ENCODE measurements around the gene SUOX. TPM values are rescaled to one million over a fixed set of nuclear protein-coding genes. Genes with fewer than 3 reads are reported as not detected.
"Not testable (repeated sequence)": the region's sequence is repeated elsewhere in the genome, so short reads cannot be mapped to it uniquely, and the experiment has no call there.

SUOX gene
- 56.1 TPM for total RNA-seq

DNA sequence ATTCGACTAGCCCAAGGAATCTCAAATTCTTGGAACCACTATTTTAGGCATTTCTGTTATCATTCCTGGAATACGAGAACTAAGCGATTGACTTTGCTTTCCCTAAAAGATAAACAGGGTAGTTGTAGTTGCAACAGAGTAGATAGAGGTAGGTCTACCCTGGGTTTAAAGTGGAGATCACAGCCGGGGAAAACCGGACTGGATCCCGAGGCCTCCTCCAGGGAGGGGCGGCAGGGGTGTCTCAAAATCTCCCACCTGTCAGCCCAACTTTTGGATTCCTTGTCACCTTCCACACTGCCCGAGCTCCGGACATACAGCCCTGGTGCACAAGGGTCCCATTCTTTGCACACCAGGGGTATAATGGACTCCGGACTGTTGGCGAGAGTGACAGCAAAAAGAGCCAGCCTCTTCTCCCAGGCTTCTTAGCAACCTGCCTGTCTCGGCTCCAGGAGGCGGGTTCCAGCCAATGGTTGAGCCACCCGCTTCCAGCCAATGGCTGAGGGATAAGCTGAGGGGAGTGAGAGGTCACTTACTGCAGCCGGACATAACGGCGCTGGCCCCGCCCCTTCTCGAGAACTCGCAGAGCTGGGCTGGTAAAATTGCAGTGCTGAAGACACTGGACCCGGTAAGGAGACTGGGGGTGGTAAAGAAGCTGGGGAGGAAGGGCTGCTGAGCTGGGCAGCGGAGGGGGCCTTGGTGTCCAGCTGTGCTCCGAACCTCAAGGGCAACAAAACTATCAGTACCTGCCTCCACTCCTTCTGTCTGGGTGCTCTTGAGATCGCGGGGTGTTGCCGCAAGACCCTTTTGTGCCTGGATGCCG lies at the start of gene SUOX:
Gene SUOX (plus strand): TSS at position 562 of the 820 bp plus-strand sequence. CDS start 4,946 bp downstream, outside the sequence.
- peak; percentile 98 for DNase-seq (ENCODE audit: low spot score)
- ATAC-seq = peak; percentile 92

DNA sequence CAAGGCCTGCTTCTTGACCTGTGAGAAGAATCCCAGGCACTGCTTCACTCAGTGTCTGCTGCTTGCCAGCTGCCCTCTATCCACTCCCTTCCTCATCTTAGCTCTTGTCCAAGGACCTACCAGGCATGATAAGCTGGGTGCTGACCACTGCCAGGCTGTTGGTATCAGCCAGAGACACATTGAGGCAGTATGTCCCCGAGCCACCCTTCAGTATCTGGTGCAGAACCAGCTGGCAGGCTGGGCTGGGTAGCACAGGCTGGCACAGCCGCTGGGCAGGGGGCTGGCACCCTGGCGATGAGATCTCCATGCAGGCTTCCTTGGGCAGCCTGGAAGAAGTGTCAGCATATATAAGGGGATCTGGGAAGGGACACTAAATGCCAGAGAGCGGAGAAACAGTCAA lies 41.7 kb upstream of the SUOX start:
- no peak for ATAC-seq

GRCh38 chr12:55955800-55956508 lies 41.1 kb upstream of the SUOX start:
- no peak for DNase-seq (ENCODE audit: low spot score)
- ATAC-seq = no peak

More for the DNA sequence above, 41.7 kb upstream of the SUOX start:
- DNase-seq (ENCODE audit: low spot score) = no peak

DNA sequence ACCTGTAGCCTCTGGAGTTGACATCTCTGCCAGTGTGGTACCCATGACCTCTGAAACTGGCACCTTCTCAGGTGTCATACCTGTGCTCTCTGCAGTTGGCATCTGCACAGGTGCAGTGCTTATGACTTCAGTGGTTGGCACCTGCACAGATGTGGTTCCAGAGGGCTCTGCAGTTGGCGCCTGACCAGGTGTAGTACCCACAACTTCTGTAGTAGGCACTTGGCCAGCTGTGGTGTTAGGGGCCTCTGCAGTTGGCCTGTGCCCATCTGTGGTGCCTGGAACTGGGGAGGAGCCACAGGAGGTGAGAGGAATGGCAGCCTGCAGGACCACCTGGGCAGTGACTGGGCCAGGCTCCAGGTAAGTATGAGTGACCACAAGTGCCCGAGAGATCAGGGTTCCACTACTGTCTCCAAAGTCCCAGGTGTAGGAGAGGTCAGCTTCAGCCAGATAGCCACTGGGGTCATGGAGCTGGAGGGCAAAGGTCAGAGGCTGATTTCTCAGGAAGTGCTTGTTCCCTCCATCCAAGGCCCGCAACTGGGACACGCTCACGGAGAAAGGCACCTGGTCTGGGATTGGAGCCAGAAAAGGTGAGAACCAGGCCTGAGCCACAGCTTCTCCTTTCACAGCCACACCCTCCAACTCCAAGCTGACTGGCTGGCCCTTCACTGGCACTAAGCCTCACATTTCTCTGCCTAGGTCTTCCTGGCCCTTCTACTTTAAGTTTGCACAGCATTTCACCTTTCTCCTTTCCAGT lies 39.8 kb upstream of the SUOX start:
- DNase-seq (ENCODE audit: low spot score) (no peak), ATAC-seq (peak; percentile 31)

GRCh38 chr12:55963760-55964159 lies 33.3 kb upstream of the SUOX start:
- ATAC-seq (no peak), DNase-seq (ENCODE audit: low spot score) (no peak)

- no peak for ATAC-seq
- no peak for DNase-seq (ENCODE audit: low spot score)
These were observed 31.8 kb upstream of the SUOX start for GRCh38 chr12:55965240-55965639.

DNA sequence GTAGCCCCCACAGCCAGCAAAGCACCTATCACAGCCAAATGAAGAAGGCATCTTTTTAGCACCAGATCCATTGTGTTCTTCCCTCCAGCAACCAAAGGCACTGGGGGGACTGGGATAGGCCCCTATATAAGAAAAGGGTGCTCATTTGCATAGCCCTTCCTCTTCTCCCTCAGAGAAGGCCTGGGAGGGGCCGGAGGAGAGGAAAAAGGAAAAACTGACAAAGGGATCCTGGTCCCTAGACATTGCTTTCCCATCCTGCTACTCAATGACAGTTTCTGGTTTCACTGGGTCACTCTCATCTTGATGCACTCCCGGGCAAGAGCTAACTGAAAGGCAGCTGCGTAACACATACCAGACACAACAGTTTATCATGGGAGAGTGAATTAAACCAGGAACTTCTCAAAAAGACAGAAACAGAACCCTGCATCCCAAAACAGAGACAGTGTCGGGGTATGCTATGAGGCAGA lies 31.1 kb upstream of the SUOX start, which contains the start of gene PMEL:
Gene PMEL (minus strand): TSS at position 102 of the 467 bp plus-strand sequence. CDS start 31 bp downstream, at position 71.
- ATAC-seq (peak; percentile 36), DNase-seq (ENCODE audit: low spot score) (no peak)

DNA sequence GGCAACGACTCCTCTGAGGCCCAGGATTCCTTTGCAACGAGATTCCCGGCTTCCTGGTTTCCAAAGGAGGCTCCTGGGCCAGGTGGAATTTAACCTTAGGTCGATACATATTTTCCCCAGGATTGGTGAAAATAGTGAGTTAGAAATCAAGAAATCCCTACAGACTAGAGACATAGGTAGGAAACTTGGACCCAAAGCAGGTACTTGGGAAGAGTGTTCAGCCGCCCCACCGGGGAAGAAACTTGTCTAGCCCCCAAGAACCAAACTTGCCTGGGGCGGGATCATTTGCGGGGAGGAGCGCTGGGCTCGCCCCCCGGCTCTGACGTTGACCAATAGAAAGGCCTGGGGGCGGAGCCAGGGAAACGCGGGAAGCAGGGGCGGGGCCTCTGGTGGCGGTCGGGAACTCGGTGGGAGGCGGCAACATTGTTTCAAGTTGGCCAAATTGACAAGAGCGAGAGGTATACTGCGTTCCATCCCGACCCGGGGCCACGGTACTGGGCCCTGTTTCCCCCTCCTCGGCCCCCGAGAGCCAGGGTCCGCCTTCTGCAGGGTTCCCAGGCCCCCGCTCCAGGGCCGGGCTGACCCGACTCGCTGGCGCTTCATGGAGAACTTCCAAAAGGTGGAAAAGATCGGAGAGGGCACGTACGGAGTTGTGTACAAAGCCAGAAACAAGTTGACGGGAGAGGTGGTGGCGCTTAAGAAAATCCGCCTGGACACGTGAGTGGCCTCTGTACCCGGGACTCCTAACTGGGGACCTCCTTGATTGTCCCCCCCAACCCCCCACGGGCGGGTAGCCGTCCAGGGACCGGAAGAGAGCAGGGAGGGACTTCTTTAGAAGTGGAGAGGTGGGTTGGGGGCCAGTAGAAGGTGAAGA lies 30.4 kb upstream of the SUOX start, which contains the start of gene CDK2:
Gene CDK2 (plus strand): TSS at position 423 of the 874 bp plus-strand sequence. CDS start 179 bp downstream, at position 602.
- peak; percentile 95 for DNase-seq (ENCODE audit: low spot score)
- ATAC-seq = peak; percentile 98

- DNase-seq (ENCODE audit: low spot score) = no peak
- ATAC-seq = no peak
These were observed 27.7 kb upstream of the SUOX start for GRCh38 chr12:55969356-55969755.

GRCh38 chr12:55970775-55971174 lies 26.3 kb upstream of the SUOX start:
- DNase-seq (ENCODE audit: low spot score) (no peak), ATAC-seq (no peak)

DNA sequence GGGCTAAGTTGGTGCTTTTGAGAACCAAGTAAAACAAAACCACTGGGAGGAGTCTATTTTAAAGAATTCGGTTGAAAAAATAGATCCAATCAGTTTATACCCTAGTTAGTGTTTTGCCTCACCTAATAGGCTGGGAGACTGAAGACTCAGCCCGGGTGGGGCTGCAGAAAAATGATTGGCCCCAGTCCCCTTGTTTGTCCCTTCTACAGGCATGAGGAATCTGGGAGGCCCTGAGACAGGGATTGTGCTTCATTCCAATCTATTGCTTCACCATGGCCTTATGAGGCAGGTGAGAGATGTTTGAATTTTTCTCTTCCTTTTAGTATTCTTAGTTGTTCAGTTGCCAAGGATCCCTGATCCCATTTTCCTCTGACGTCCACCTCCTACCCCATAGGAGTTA lies 25.0 kb upstream of the SUOX start:
- no peak for DNase-seq (ENCODE audit: low spot score)
- ATAC-seq = no peak

- ATAC-seq = no peak
These were observed 24.6 kb upstream of the SUOX start for GRCh38 chr12:55972456-55972855.

DNA sequence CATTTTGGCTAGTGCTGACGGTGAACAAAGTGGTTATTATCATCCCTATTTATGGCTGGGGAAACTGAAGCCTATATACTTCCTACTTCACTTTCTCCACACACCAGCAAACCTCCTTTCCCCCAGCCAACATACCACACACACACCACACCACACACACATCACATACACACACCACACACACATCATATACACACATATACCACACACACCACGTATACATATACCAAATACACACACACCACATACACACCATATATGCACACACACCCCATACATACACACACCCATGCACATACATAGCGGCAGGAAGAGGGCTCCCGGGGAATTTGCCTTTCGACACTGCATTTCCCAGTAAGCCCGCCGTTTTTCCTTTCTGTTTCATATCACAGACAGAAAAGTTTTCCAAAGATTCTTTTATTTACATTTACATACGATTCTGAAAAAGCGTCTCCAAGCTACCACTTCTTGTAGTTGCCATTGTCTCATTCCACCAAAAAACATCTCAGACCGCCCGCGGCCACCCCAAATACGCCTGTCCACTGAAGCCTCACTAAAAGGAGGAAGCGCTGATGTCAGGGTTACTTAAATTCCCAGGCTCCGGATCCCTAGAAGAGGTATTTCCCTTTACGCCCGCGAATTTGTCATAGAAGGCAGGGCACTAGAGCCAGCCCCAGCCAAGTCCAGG lies 24.0 kb upstream of the SUOX start:
- no peak for ATAC-seq
- DNase-seq (ENCODE audit: low spot score) = no peak

More at GRCh38 chr12:55972456-55972855, 24.6 kb upstream of the SUOX start:
- DNase-seq (ENCODE audit: low spot score) = no peak

DNA sequence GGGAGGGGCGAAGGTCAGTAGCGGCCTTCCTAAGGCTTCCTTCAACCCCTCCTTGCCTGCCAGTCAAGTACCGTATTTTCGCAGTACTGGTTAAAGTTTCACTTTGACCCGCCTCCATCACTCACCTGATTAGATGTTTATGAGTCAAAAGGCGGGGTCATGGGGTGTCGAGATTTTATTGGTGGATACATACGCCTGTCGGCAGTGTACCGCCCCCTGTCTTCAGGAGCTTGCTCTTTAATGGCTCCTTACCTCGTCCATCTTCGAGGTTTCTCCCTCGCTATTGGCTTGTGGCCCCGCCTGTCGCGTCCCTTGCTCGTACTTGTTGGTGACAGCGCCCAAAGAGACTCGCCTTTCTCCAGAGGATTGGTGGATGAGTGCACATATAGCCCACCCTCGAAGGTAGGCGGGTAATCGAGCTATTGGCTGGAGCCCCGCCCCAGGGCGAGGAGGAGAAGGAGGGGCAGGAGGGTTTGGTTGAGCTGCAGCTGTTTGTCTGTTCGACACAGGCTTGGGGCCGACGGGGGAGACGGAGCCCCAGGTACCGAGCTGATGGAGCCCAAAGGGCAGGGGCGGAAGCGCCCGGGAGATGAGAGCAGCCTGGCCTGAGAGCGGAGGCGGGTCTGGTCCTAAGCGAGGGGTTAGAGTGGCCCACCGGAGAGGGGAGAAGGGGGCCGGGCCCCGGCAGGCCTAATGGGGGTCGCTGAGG lies 23.3 kb upstream of the SUOX start, which contains the start of gene RAB5B:
Gene RAB5B (plus strand): TSS at position 480 of the 709 bp plus-strand sequence. CDS start 12,883 bp downstream, outside the sequence.
- DNase-seq (ENCODE audit: low spot score) (peak; percentile 100), ATAC-seq (peak; percentile 89)

DNA sequence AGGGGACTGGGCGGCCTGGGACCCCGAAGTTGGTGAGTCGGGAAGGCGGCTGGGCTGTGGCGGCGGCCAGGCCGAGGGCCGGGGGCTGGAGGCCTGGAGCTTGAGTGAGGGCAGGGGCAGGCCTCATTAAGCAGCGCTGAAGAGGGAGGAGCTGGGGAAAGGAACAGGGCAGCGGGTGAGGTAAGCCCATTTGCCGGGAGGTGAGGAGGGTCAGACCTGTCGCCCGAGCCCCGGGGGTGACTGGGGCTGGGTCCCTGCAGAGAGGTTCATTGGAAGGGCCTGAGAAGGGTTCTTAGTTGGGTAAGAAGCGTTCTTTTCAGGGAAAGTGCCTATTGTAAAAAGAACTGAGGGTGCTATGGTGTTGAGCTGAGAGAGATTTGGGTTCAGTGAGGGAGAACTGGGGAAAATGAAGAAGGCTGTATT lies 22.8 kb upstream of the SUOX start:
- no peak for DNase-seq (ENCODE audit: low spot score)

DNA sequence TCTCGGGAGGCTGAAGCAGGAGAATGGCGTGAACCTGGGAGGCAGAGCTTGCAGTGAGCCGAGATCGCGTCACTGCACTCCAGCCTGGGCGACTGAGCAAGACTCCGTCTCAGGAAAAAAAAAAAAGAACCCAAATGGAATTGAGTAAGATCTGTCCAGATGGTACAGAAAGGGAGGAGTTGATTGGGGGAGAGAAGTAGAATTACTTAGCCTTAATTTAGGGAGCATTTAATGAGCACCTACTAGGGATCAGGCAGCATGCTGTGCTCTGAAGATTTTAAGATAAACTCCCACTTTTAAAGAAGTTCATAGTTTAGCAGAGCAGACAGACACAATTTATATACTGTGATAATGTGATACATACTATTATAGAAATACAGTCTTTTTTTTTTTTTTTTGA lies 18.7 kb upstream of the SUOX start:
- DNase-seq (ENCODE audit: low spot score) = no peak
- no peak for ATAC-seq

More for the DNA sequence above, 22.8 kb upstream of the SUOX start:
- ATAC-seq = peak; percentile 53

- no peak for DNase-seq (ENCODE audit: low spot score)
- no peak for ATAC-seq
These were observed 18.0 kb upstream of the SUOX start for GRCh38 chr12:55979069-55979468.

- ATAC-seq; DNase-seq (ENCODE audit: low spot score): not testable (repeated sequence)
These were observed 15.2 kb upstream of the SUOX start for GRCh38 chr12:55981882-55982281.

Measured in left lobe of liver (tissue), 2 donors.